HEK293T (cell line): ENCODE data around the gene SAMD4B.

Experiments used
- ARNT ChIP-seq: fragments of 450-650 bp; IDR thresholded peaks from 2 replicates; pipeline ENCODE4 v1.6.1; 2017; ENCODE audit warnings: mild to moderate bottlenecking
- BHLHE40 ChIP-seq: fragments of 450-650 bp; IDR thresholded peaks from 2 replicates; pipeline ENCODE4 v1.6.1; 2016; ENCODE audit warnings: mild to moderate bottlenecking, moderate library complexity, borderline replicate concordance
- CTBP1 ChIP-seq: fragments of 450-650 bp; IDR thresholded peaks from 2 replicates; pipeline ENCODE4 v1.6.1; 2016; ENCODE audit warnings: borderline replicate concordance
- ELF4 ChIP-seq: fragments of 450-650 bp; IDR thresholded peaks from 2 replicates; pipeline ENCODE4 v1.6.1; 2017; ENCODE audit warnings: antibody characterized with exemption
- FOXA1 ChIP-seq: fragments of 450-650 bp; IDR thresholded peaks from 2 replicates; pipeline ENCODE4 v1.6.1; 2016; ENCODE audit warnings: mild to moderate bottlenecking
- FOXK2 ChIP-seq: fragments of 450-650 bp; IDR thresholded peaks from 2 replicates; pipeline ENCODE4 v1.6.1; 2016; ENCODE audit warnings: mild to moderate bottlenecking
- FOXM1 ChIP-seq: fragments of 450-650 bp; IDR thresholded peaks from 2 replicates; pipeline ENCODE4 v1.6.1; 2017; ENCODE audit warnings: mild to moderate bottlenecking, borderline replicate concordance
- LEF1 ChIP-seq: fragments of 450-650 bp; IDR thresholded peaks from 2 replicates; pipeline ENCODE4 v1.6.1; 2017; ENCODE audit warnings: mild to moderate bottlenecking, borderline replicate concordance
- SP1 ChIP-seq: fragments of 450-650 bp; IDR thresholded peaks from 2 replicates; pipeline ENCODE4 v1.6.1; 2017
- SUZ12 ChIP-seq: fragments of 450-650 bp; IDR thresholded peaks from 2 replicates; pipeline ENCODE4 v1.6.1; 2016; ENCODE audit warnings: mild to moderate bottlenecking
- TARDBP ChIP-seq: fragments of 450-650 bp; IDR thresholded peaks from 2 replicates; pipeline ENCODE4 v1.6.1; 2016
- ZNF384 ChIP-seq: fragments of 450-650 bp; IDR thresholded peaks from 2 replicates; pipeline ENCODE4 v1.6.1; 2016

DNA sequence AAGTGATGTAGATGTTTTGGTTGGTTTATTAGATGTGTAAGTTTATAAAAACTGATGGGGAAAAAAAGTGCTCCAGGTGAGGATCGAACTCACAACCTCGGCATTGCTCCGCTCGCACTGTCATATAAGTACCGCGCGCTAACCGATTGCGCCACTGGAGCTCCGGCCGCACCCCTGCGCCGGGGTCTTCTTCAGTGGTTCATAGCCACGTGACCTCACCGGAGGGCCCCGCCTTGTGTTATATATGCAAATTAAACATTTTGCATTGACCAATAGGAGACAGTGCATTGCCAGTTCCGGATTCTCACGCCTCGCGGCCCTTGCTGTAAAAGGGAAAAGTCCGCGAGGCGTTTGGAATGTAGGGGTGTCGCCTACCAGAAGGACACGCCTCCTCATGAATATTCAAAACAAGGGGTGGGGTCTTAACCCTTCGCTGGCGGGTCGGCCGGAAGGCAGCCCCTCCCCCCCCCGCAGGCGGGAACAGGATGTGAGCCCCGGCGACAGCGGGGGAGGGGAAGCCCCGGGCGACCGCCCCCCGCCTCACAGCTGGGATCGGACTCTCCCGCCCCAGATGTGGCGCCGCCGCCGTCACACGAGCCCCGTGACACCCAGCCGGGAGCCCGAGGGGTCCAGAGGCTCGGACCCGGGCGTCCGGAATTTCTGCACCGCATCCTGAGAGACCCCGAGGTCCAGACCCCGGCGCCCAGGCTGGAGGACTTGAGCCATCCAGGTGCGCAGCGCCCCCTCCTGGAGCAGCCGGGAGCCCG lies 70.1 kb downstream of the SAMD4B start, which contains the start of gene PLEKHG2:
- no peak for TF ChIP-seq FOXA1
- TF ChIP-seq LEF1, result no peak; the same call in 1 of the 2 replicates
- TF ChIP-seq FOXM1, result peak; percentile 48; the same call in 1 of the 2 replicates
- TF ChIP-seq FOXK2, result no peak
- TF ChIP-seq ELF4, result peak; percentile 82
- 0 out of 2 replicates have a peak, but pooled peaks have one; percentile 35 for TF ChIP-seq CTBP1
- no peak for TF ChIP-seq SP1
- peak; percentile 25; the same call in 1 of the 2 replicates for TF ChIP-seq ARNT
- no peak for TF ChIP-seq ZNF384
- no peak; the same call in 1 of the 2 replicates for TF ChIP-seq BHLHE40
- no peak for TF ChIP-seq TARDBP
- no peak for TF ChIP-seq SUZ12
